K562 (cell line): ENCODE data around the gene SLC2A10. TPM values are rescaled to one million over a fixed set of nuclear protein-coding genes. Genes with fewer than 3 reads are reported as not detected.
A peak's percentile ranks its signal among the peaks of the same experiment; 100 is the strongest.

Experiments used
- CBFA2T3 ChIP-seq: fragments of 450-650 bp; IDR thresholded peaks from 2 replicates; pipeline ENCODE4 v1.6.1; 2017
- KLF16 ChIP-seq: IDR thresholded peaks from 2 replicates; pipeline ENCODE4 v1.6.1; 2016; ENCODE audit warnings: antibody characterized with exemption
- LARP7 ChIP-seq: fragments of 450-650 bp; IDR thresholded peaks from 2 replicates; pipeline ENCODE4 v1.6.1; 2016
- MAFK ChIP-seq: IDR thresholded peaks from 2 replicates; pipeline ENCODE4 v1.6.1; 2011; ENCODE audit warnings: low read length, improper control_type of control experiment
- MCM7 ChIP-seq, 2 experiments: fragments of 450-650 bp; IDR thresholded peaks; 2 replicates each; pipeline ENCODE4 v1.6.1; 2016 to 2018
- MEIS2 ChIP-seq: fragments of 450-650 bp; IDR thresholded peaks from 2 replicates; pipeline ENCODE4 v1.6.1; 2014; ENCODE audit warnings: mild to moderate bottlenecking; ENCODE audit not compliant: partially characterized antibody
- NFRKB ChIP-seq: fragments of 450-650 bp; IDR thresholded peaks from 2 replicates; pipeline ENCODE4 v1.6.1; 2016; ENCODE audit warnings: low read depth
- PRMT5 ChIP-seq: sonication (generic); formaldehyde crosslinking; IDR thresholded peaks from 2 replicates; pipeline ENCODE4 v1.5.0; 2020; ENCODE audit warnings: missing genetic modification reagents
- RFX5 ChIP-seq: IDR thresholded peaks from 2 replicates; pipeline ENCODE4 v1.6.1; 2011; ENCODE audit warnings: low read depth, mild to moderate bottlenecking, improper control_type of control experiment, low read length
- XRCC5 ChIP-seq: fragments of 200-400 bp; formaldehyde crosslinking; IDR thresholded peaks from 2 replicates; pipeline ENCODE4 v1.6.1; 2017; ENCODE audit warnings: low read depth, mild to moderate bottlenecking, low read length
- ZKSCAN8 ChIP-seq: fragments of 200-800 bp; sonication (Bioruptor generic); IDR thresholded peaks from 2 replicates; pipeline ENCODE4 v1.6.1; 2016; ENCODE audit warnings: missing genetic modification characterization, missing compliant biosample characterization
- ZNF384 ChIP-seq: IDR thresholded peaks from 2 replicates; pipeline ENCODE4 v1.6.1; 2012; ENCODE audit warnings: low read depth, low read length, improper control_type of control experiment
- ZNF408 ChIP-seq: fragments of 250-450 bp; sonication (Bioruptor Pico); IDR thresholded peaks from 2 replicates; pipeline ENCODE4 v1.4.0; 2020; ENCODE audit warnings: low read depth, mild to moderate bottlenecking, moderate library complexity
- polyA plus RNA-seq, 8 experiments: library from polyadenylated mRNA; depleted of rRNA in 4 of 8; stranded (reverse) in 5 of 8; unstranded in 3 of 8; fragments of >200 nt; fragmentation: Nextera tagmentation in 2 of 8; fragmentation: Illumina TruSeq in 1 of 8; extraction: Ambion mirVana in 2 of 8; extraction: Trizol in 1 of 8; gene quantifications; 2 replicates each; pipeline versions ENCODE4 v1.2.1 to v1.2.3, GENCODE V29; 2011 to 2014; ENCODE audit warnings: inconsistent platforms in 1 of 8, missing spikeins in 1 of 8
- total RNA-seq, 7 experiments: library from RNA; depleted of rRNA in 6 of 7; stranded (reverse); fragments of >200 nt in 6 of 7; fragmentation: Illumina TruSeq in 2 of 7; extraction: Trizol in 2 of 7; gene quantifications; 2 replicates each; pipeline versions ENCODE4 v1.2.1 to v1.2.3, GENCODE V29; 2011 to 2021; ENCODE audit warnings: low replicate concordance in 1 of 7
- TF ChIP-seq, protein P1 (sequence below): fragments of 150-350 bp; IDR thresholded peaks from 2 replicates; pipeline ENCODE4 v1.6.1; 2014; ENCODE audit warnings: low read depth, mild to moderate bottlenecking, low read length, borderline replicate concordance
- TF ChIP-seq, protein P2 (sequence below): fragments of 200-800 bp; sonication (Bioruptor generic); IDR thresholded peaks from 2 replicates; pipeline ENCODE4 v1.6.1; 2017; ENCODE audit warnings: missing genetic modification characterization, missing compliant biosample characterization
- TF ChIP-seq, protein P3 (sequence below): fragments of 450-650 bp; IDR thresholded peaks from 2 replicates; pipeline ENCODE4 v1.6.1; 2014; ENCODE audit warnings: low read depth, mild to moderate bottlenecking, moderate library complexity, borderline replicate concordance
- TF ChIP-seq, protein P4 (sequence below): fragments of 250-450 bp; sonication (Bioruptor Pico); IDR thresholded peaks from 2 replicates; pipeline ENCODE4 v1.8.0; 2022; ENCODE audit warnings: moderate library complexity, mild to moderate bottlenecking, inconsistent platforms
- TF ChIP-seq, protein P5 (sequence below), 2 experiments: fragments of 250-450 bp in 1 of 2; fragments of 450-650 bp in 1 of 2; sonication (Bioruptor Pico) in 1 of 2; IDR thresholded peaks; 2 replicates each; pipeline versions ENCODE4 v1.6.1 to v1.8.0; 2016 to 2021; ENCODE audit warnings: mild to moderate bottlenecking in 2 of 2, moderate library complexity in 2 of 2, missing compliant biosample characterization in 1 of 2, missing genetic modification characterization in 1 of 2
- TF ChIP-seq, protein P6 (sequence below): IDR thresholded peaks from 3 replicates; pipeline ENCODE4 v1.6.1; 2011; ENCODE audit warnings: borderline replicate concordance, mild to moderate bottlenecking; ENCODE audit not compliant: insufficient read length, insufficient read depth

SLC2A10 gene
- total and polyA plus RNA-seq, 9 of the 15 experiments (the other 6 are each of a cell fraction or from before 2014, with no cell fraction given), result 0.01 to 1.8 (median 0.10) TPM

DNA sequence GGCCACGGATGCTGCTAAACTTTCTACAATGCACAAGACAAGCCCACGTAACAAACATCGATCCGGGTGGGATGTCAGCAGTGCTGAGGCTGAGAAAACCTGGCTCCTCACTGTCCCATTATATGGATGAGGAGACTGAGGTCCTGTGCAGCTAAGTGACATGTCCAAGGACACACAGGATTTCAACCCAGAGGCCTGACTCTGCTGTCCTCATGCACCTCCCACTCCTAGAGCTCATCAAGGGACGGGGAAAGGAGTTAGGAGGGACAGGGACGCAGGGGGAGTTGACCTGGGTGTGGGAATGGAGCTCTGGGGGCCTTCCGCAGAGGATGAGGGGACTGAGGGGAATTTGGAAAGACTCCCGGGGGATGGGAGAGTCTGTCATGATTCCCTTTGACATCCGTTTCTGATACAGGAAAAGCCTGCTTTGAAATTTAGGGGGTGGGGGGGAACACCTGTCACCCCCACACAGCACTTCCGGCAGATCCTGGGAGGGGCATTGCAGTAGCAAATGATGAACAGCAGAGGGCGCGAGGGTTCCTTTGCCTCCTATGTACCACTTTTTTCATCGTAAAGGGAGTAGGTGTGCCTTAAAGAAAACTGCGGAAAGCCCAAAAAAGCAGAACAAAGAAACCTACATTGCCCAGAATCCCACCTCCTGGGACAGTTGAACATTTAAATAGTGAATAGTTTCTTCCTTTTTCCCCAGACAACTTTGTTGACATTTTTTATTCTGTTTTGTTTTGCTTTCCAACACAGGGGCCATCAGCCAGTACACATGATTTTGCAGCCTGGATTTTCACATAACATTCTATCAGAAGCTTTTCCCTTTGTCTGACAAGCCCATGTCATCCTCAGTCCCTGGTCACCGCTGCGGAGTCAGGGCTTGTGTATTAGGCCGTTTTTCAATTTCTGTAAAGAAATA is 48.6 kb downstream of the SLC2A10 start (continued):
- peak; percentile 81 for TF ChIP-seq ZNF384
- TF ChIP-seq MAFK, result no peak
- TF ChIP-seq PRMT5 (CRISPR knock-in tag), result no peak
- TF ChIP-seq LARP7, result no peak
- peak; percentile 26 for TF ChIP-seq MEIS2
- TF ChIP-seq, protein P1, sequence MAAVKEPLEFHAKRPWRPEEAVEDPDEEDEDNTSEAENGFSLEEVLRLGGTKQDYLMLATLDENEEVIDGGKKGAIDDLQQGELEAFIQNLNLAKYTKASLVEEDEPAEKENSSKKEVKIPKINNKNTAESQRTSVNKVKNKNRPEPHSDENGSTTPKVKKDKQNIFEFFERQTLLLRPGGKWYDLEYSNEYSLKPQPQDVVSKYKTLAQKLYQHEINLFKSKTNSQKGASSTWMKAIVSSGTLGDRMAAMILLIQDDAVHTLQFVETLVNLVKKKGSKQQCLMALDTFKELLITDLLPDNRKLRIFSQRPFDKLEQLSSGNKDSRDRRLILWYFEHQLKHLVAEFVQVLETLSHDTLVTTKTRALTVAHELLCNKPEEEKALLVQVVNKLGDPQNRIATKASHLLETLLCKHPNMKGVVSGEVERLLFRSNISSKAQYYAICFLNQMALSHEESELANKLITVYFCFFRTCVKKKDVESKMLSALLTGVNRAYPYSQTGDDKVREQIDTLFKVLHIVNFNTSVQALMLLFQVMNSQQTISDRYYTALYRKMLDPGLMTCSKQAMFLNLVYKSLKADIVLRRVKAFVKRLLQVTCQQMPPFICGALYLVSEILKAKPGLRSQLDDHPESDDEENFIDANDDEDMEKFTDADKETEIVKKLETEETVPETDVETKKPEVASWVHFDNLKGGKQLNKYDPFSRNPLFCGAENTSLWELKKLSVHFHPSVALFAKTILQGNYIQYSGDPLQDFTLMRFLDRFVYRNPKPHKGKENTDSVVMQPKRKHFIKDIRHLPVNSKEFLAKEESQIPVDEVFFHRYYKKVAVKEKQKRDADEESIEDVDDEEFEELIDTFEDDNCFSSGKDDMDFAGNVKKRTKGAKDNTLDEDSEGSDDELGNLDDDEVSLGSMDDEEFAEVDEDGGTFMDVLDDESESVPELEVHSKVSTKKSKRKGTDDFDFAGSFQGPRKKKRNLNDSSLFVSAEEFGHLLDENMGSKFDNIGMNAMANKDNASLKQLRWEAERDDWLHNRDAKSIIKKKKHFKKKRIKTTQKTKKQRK, result no peak
- no peak for TF ChIP-seq ZNF408 (CRISPR knock-in tag)
- TF ChIP-seq RFX5, result no peak
- TF ChIP-seq, protein P2, sequence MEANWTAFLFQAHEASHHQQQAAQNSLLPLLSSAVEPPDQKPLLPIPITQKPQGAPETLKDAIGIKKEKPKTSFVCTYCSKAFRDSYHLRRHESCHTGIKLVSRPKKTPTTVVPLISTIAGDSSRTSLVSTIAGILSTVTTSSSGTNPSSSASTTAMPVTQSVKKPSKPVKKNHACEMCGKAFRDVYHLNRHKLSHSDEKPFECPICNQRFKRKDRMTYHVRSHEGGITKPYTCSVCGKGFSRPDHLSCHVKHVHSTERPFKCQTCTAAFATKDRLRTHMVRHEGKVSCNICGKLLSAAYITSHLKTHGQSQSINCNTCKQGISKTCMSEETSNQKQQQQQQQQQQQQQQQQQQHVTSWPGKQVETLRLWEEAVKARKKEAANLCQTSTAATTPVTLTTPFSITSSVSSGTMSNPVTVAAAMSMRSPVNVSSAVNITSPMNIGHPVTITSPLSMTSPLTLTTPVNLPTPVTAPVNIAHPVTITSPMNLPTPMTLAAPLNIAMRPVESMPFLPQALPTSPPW, result peak; percentile 68
- TF ChIP-seq, protein P3, sequence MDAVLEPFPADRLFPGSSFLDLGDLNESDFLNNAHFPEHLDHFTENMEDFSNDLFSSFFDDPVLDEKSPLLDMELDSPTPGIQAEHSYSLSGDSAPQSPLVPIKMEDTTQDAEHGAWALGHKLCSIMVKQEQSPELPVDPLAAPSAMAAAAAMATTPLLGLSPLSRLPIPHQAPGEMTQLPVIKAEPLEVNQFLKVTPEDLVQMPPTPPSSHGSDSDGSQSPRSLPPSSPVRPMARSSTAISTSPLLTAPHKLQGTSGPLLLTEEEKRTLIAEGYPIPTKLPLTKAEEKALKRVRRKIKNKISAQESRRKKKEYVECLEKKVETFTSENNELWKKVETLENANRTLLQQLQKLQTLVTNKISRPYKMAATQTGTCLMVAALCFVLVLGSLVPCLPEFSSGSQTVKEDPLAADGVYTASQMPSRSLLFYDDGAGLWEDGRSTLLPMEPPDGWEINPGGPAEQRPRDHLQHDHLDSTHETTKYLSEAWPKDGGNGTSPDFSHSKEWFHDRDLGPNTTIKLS, result no peak
- TF ChIP-seq, protein P4, sequence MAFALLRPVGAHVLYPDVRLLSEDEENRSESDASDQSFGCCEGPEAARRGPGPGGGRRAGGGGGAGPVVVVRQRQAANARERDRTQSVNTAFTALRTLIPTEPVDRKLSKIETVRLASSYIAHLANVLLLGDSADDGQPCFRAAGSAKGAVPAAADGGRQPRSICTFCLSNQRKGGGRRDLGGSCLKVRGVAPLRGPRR (CRISPR knock-in tag), result no peak
- no peak for TF ChIP-seq CBFA2T3
- no peak for TF ChIP-seq NFRKB
- TF ChIP-seq MCM7 (IDR thresholded peaks at IDR 0.05), result no peak
- TF ChIP-seq, protein P5, sequence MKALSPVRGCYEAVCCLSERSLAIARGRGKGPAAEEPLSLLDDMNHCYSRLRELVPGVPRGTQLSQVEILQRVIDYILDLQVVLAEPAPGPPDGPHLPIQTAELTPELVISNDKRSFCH (CRISPR knock-in tag; IDR thresholded peaks at IDR 0.05), result no peak
- TF ChIP-seq, protein P5 (tag; IDR thresholded peaks at IDR 0.05), result no peak
- TF ChIP-seq ZKSCAN8 (CRISPR knock-in tag), result no peak
- TF ChIP-seq, protein P6, sequence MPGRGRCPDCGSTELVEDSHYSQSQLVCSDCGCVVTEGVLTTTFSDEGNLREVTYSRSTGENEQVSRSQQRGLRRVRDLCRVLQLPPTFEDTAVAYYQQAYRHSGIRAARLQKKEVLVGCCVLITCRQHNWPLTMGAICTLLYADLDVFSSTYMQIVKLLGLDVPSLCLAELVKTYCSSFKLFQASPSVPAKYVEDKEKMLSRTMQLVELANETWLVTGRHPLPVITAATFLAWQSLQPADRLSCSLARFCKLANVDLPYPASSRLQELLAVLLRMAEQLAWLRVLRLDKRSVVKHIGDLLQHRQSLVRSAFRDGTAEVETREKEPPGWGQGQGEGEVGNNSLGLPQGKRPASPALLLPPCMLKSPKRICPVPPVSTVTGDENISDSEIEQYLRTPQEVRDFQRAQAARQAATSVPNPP, result no peak
- peak; percentile 74; the same call in 1 of the 2 replicates for TF ChIP-seq XRCC5
- peak; percentile 37; the same call in 1 of the 2 replicates for TF ChIP-seq KLF16
